Medulla oblongata (tissue), 1 donor: Measurements from ENCODE around the gene C2orf92.
"Not testable (repeated sequence)": the region's sequence is repeated elsewhere in the genome, so short reads cannot be mapped to it uniquely, and the experiment has no call there.

ENCODE experiments used
- DNase-seq: peaks from one replicate; pipeline ENCODE4 v3.0.0-alpha.2; 2015; ENCODE audit errors: extremely low spot score

The C2orf92 gene

DNA sequence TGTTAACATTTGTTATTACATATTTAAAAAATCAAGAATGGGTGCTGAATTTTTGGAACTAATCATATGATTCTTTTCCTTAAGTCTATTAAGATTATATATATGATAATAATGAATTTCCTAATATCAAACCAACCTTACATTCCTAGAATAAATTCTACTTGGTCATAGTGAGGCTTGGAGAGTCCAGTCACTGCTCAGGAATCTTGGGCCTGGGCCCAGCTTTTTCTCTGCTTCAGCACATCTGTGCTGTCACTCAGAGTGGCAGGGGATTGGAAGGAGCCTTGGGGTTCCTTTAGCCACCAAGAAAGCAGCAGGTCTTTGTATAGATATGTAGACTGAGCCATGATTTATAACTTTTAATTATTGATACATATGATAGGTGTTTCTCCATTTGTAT, 24.0 kb downstream of the C2orf92 start:
- no peak for DNase-seq

DNA sequence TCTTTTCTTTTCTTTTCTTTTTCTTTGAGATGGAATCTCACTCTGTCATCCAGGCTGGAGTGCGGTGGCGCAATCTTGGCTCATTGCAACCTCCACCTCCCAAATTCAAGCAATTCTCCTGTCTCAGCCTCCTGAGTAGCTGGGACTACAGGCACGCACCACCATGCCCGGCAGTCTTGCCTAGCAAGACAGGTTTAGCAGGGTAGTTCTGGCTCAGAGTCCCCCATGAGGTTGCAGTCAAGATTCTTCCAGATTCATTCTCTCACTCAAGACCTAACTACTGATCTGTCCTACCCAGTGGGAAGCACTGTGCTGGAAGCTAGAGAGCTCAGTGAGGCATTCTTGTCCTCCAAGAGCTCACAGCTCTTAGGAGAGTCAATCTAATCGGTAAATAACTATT, 26.2 kb downstream of the C2orf92 start:
- no peak for DNase-seq

GRCh38 chr2:97697252-97698235, 28.0 kb downstream of the C2orf92 start:
- DNase-seq: peak; percentile 94

- no peak for DNase-seq
These were observed 29.0 kb downstream of the C2orf92 start for GRCh38 chr2:97698530-97698929.

DNA sequence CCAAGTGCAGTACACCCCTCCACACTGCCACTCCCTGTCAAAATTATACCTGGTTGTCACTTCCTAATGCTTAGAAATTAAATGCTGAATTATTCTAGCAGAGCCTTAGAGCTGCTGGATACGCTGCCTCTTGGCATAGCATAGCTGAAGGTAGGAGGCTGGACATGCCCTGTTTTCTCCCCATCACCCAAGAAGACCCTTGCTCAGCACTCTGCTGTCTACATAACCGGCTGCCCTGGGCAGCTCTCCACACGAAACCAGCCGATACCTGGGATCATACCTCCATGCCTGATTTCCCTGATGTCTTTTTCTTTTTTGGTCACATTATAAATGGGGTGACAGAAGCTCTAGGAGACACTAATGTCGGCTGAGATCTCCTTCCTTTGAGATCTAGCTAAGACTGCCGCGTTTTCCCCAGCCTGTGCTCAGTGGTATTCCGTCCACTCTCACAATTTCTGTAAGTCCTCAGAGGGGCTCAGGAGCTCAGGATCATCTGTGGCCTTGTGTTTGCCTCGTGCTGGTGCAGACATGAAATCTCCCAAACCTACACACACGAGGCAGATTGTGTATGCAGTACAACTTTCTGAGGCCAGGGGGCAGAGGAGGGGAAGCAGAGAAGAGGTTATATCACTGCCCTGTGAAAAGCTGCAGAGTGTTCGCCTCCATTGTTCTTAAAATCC, 30.4 kb downstream of the C2orf92 start:
- DNase-seq: peak; percentile 71

GRCh38 chr2:97701186-97701585, 31.7 kb downstream of the C2orf92 start:
- DNase-seq: no peak

- no peak for DNase-seq
These were observed 32.4 kb downstream of the C2orf92 start for GRCh38 chr2:97701851-97702465.

DNA sequence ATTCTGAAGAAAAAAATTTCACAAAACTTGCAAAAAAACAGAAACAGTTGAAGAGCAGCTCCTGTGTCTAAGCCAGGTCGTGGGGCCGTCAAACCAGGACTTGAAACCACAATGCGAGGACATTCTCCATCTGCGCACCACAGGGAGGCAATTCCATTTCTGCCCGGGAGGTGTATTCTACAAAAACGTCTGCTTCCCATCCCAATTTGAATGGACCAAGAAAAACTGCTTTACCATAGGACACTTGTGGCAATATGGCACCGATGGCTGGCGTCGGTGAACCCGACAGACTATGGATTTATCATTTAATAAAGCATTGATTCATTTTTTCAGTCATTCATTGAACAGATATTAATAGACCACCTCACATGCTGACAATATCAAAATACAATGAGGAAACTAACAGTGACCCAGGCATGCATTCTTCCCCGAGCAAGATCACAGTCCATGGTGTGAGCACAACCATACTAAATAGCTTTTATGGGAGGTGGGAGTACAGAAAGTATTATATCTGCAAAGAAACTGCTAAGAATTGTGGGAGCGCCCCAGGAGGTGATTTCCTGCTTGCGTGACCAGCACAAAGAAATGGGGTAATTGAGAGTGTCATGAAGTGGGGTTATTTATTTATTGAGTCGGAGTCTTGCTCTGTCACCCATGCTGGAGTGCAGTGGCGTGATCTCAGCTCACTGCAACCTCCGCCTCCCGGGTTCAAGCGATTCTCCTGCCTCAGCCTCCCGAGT, 33.4 kb downstream of the C2orf92 start:
- DNase-seq: no peak

- no peak for DNase-seq
These were observed 34.2 kb downstream of the C2orf92 start for GRCh38 chr2:97703741-97704140.

GRCh38 chr2:97704989-97705388, 35.5 kb downstream of the C2orf92 start:
- no peak for DNase-seq

GRCh38 chr2:97706112-97706511, 36.6 kb downstream of the C2orf92 start:
- no peak for DNase-seq

DNA sequence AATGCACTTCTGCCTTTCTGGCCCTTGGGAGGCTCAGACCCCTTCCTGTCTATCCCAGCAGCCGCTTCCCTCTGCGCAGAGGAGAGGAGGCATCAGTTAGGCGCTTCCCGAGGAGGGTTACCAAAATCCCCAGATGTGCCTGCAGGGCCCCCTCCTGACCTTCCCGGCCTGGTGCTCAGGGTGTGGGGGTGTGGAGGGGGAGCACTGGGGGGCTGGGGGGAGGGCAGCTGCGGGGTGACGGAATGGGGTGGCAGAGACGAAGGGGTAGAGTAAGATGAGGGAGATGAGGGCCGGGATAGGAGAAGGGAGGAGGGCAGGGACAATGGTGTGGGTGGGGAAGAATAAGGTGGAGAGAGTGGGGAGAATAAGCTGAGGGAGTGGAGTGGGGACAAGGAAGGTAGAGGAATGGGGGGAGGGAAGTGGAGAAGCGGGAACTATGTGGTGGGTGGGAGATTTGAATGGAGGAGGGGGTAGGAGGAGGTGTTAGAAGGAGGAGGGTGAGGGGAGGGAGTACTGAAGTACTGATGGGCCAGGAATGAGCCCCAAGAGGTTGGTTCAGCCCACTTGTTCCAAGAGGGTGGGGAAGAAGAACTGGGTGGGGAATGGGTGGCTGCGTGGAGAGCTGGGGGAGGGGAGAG, 37.3 kb downstream of the C2orf92 start:
- no peak for DNase-seq

- no peak for DNase-seq
These were observed 38.0 kb downstream of the C2orf92 start for GRCh38 chr2:97707362-97708047.

- no peak for DNase-seq
These were observed 38.5 kb downstream of the C2orf92 start for GRCh38 chr2:97708048-97708380.

GRCh38 chr2:97708608-97709007, 39.1 kb downstream of the C2orf92 start:
- no peak for DNase-seq

DNA sequence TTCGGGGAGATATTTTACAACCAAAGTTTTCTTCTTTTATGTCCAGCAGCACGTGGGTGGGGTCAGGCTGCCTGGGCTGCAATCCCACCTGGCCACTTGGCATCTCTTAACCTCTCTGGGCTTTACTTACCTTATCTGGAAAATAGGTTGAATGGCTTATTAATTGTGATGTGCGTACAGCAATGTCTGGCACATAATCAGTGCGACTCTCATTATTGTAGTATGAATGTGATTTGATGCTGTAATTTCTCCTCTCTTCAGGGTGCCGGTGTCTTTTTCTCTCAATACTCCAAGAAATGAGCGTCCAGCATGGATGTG, 41.8 kb downstream of the C2orf92 start:
- no peak for DNase-seq

- not testable (repeated sequence) for DNase-seq
These were observed 42.7 kb downstream of the C2orf92 start for GRCh38 chr2:97712175-97712574.

- no peak for DNase-seq
These were observed 43.3 kb downstream of the C2orf92 start for GRCh38 chr2:97712693-97713295.

GRCh38 chr2:97713296-97714083, 44.0 kb downstream of the C2orf92 start, which contains the start of gene ZAP70:
Gene ZAP70, plus strand, starts transcription at chr2:97713576. Its CDS starts 10,461 bp downstream, at chr2:97724037.
- DNase-seq: no peak
